Sigmoid colon (tissue), 4 donors: ENCODE data around the gene TMSB10.

ENCODE experiments used
- CTCF ChIP-seq, 4 experiments: fragments of 450-650 bp in 3 of 4; fragments of 200-600 bp in 1 of 4; IDR thresholded peaks; one replicate each; pipeline ENCODE4 v1.5.1; 2016 to 2019; ENCODE audit warnings: antibody characterized with exemption in 4 of 4, mild to moderate bottlenecking in 3 of 4, moderate library complexity in 2 of 4
- EP300 ChIP-seq, 4 donors: sonication (generic); formaldehyde crosslinking; IDR thresholded peaks; one replicate each; pipeline ENCODE4 v1.6.1; 2017; ENCODE audit warnings: antibody characterized with exemption in 4 of 4
- POLR2A ChIP-seq, 2 donors: fragments of 450-650 bp; IDR thresholded peaks; one replicate each; pipeline ENCODE4 v1.6.1; 2016; ENCODE audit warnings: antibody characterized with exemption in 2 of 2, mild to moderate bottlenecking in 2 of 2, moderate library complexity in 2 of 2
- POLR2AphosphoS5 ChIP-seq, 4 donors: sonication (generic); formaldehyde crosslinking; IDR thresholded peaks; one replicate each; pipeline ENCODE4 v1.6.1; 2017; ENCODE audit warnings: antibody characterized with exemption in 4 of 4

GRCh38 chr2:84873350-84873749 is 32.1 kb upstream of the TMSB10 start:
- no peak for TF ChIP-seq CTCF (IDR thresholded peaks at IDR 0.05)
- TF ChIP-seq POLR2A (IDR thresholded peaks at IDR 0.05), result no peak
- no peak for TF ChIP-seq POLR2AphosphoS5 (IDR thresholded peaks at IDR 0.05)
- no peak for TF ChIP-seq EP300 (IDR thresholded peaks at IDR 0.05)
